ENCODE data around the gene PPOX.

The PPOX gene

GRCh38 chr1:161192476-161193465 lies 26.5 kb downstream of the PPOX start:
- peak; percentile 88 for TF ChIP-seq CTCF (IDR thresholded peaks at IDR 0.05; ENCODE audit: borderline replicate concordance, insufficient read depth, low read depth, low read length)
- H3K4me3 ChIP-seq (ENCODE audit: low read depth, low read length) = no peak overlapping the region

- no peak for TF ChIP-seq CTCF (IDR thresholded peaks at IDR 0.05; ENCODE audit: borderline replicate concordance, insufficient read depth, low read depth, low read length)
- no peak overlapping the region for H3K4me3 ChIP-seq (ENCODE audit: low read depth, low read length)
Measured at GRCh38 chr1:161193561-161194235, 27.5 kb downstream of the PPOX start.

GRCh38 chr1:161195171-161195570 lies 28.9 kb downstream of the PPOX start:
- no peak overlapping the region for H3K4me3 ChIP-seq (ENCODE audit: low read depth, low read length)
- no peak for TF ChIP-seq CTCF (IDR thresholded peaks at IDR 0.05; ENCODE audit: borderline replicate concordance, insufficient read depth, low read depth, low read length)

- no peak overlapping the region for H3K4me3 ChIP-seq (ENCODE audit: low read depth, low read length)
- no peak for TF ChIP-seq CTCF (IDR thresholded peaks at IDR 0.05; ENCODE audit: borderline replicate concordance, insufficient read depth, low read depth, low read length)
Measured at GRCh38 chr1:161196111-161196510, 29.9 kb downstream of the PPOX start.

- H3K4me3 ChIP-seq (ENCODE audit: low read depth, low read length) = no peak overlapping the region
- TF ChIP-seq CTCF (IDR thresholded peaks at IDR 0.05; ENCODE audit: borderline replicate concordance, insufficient read depth, low read depth, low read length) = no peak
Measured at GRCh38 chr1:161196521-161197451, 30.6 kb downstream of the PPOX start.

GRCh38 chr1:161197560-161198193 lies 31.5 kb downstream of the PPOX start:
- no peak for TF ChIP-seq CTCF (IDR thresholded peaks at IDR 0.05; ENCODE audit: borderline replicate concordance, insufficient read depth, low read depth, low read length)
- no peak overlapping the region for H3K4me3 ChIP-seq (ENCODE audit: low read depth, low read length)
